ENCODE data around the gene UBE2F.

DNA sequence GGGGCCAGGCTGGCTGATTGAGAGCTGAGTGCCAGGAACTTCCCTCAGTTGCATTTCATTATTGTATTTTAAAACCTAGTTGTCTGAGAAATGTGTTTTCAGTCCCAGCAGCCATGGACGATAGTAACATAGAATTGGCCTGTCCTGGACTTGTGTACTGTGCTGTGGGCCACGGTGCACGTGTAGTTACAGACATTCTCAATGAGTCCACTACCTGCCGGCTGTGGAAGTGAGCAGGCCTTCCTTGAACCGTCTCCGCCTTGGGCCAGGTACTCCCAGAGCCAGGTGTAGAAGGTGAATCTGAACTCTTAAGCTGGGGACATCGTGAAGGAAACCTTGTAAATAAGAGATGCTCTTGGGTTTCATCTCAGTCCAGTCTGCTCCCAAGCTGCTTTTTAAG, 47.0 kb downstream of the UBE2F start:
- TF ChIP-seq POLR2AphosphoS5 (IDR thresholded peaks at IDR 0.05) (no peak), POLR2A (IDR thresholded peaks at IDR 0.05) (no peak)
